ENCODE data around the gene ADCY10.

GRCh38 chr1:167913895-167914496 is at the start of gene ADCY10:
- TF ChIP-seq CTCF (conservative IDR thresholded peaks at IDR 0.05) (no peak), EZH2 (IDR thresholded peaks at IDR 0.05; ENCODE audit: low read depth) (no peak)
